Measurements from ENCODE around the gene MACF1. TPM values are rescaled to one million over a fixed set of nuclear protein-coding genes. Genes with fewer than 3 reads are reported as not detected.
"Not testable (repeated sequence)": the region's sequence is repeated elsewhere in the genome, so short reads cannot be mapped to it uniquely, and the experiment has no call there.

The MACF1 gene
- total RNA-seq, 2 donors from 2014 or later = 169 to 292 TPM

- Mint-ChIP-seq H3K4me1 (ENCODE audit: low read depth) (peaks cover 10% of the 10 kb centered on the region), H3K4me3 (no peak overlapping the region), H3K27ac (no peak overlapping the region), H3K27me3 (ENCODE audit: low read depth) (peaks cover 9% of the 10 kb centered on the region), H3K9me3 (no peaks in the 10 kb centered on the region), H3K36me3 (ENCODE audit: insufficient read depth in 2 of 2) (no peaks in the 10 kb centered on the region)
- ATAC-seq (replicated peaks in 1 of 2) = no peak
- no peak for DNase-seq
These were observed 302.9 kb downstream of the MACF1 start for GRCh38 chr1:39507230-39507928.

DNA sequence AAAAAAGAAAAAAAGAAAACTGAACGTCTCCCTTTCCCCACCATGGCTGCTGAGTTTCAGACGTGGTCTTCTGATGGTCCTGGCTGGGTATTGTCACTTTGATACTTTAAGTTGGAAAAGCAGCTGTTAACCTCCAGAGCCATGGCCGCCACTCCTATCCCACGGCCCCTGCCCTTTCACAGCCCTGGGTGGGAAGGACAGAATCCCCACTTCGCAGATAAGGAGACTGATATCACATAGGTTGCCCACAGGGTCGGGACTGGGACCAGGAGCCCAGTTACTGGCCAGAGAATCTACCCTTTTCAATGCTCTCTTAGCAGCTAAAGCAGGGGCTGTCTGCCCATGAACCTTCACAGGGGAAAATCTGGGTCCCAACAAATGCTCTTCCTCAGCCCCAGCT is 303.8 kb downstream of the MACF1 start:
- Mint-ChIP-seq H3K27ac (no peak overlapping the region), H3K27me3 (ENCODE audit: low read depth) (peaks cover 9% of the 10 kb centered on the region), H3K4me3 (no peak overlapping the region), H3K4me1 (ENCODE audit: low read depth) (peaks cover 10% of the 10 kb centered on the region), H3K36me3 (ENCODE audit: insufficient read depth in 2 of 2) (no peaks in the 10 kb centered on the region), H3K9me3 (no peaks in the 10 kb centered on the region)
- ATAC-seq (replicated peaks in 1 of 2) (no peak), DNase-seq (no peak)

DNA sequence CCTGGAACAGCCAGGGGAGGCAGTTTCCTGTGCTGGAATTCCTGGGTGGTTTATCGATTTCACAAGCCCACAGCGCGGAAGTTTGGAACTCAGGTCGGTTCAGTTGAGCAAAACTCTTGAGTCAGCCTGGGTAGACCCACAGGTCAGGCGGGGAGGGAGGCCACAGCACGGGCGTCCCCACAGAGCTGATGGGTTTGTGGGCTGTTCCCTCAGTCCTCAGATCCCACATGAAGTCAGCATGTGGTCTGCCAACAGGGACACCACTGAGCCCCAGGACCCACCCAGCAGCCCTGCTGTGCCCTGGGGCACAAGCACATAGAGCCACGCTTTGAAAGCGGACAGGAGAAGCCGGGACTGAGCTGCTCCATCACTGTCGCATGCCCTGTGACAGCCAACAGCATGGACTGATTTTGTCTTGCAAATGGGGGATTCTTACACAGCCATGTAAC is 304.4 kb downstream of the MACF1 start:
- peak in 1 of 2 donors; percentile 19 for DNase-seq
- H3K27me3 Mint-ChIP-seq (ENCODE audit: low read depth) = peaks cover 9% of the 10 kb centered on the region
- H3K27ac Mint-ChIP-seq = no peak overlapping the region
- H3K9me3 Mint-ChIP-seq = no peaks in the 10 kb centered on the region
- ATAC-seq (replicated peaks in 1 of 2) = peak; percentile 10 to 16
- H3K4me3 Mint-ChIP-seq = peak overlapping the region in 1 of 2 donors; percentile 79
- H3K36me3 Mint-ChIP-seq (ENCODE audit: insufficient read depth in 2 of 2) = no peaks in the 10 kb centered on the region
- H3K4me1 Mint-ChIP-seq (ENCODE audit: low read depth) = peaks cover 10% of the 10 kb centered on the region

- Mint-ChIP-seq H3K4me1 (ENCODE audit: low read depth) (peaks cover 10% of the 10 kb centered on the region), H3K36me3 (ENCODE audit: insufficient read depth in 2 of 2) (no peaks in the 10 kb centered on the region), H3K27me3 (ENCODE audit: low read depth) (peaks cover 9% of the 10 kb centered on the region), H3K4me3 (peak overlapping the region; percentile 48 to 79), H3K27ac (no peak overlapping the region), H3K9me3 (no peaks in the 10 kb centered on the region)
- DNase-seq (peak in 1 of 2 donors; percentile 40), ATAC-seq (replicated peaks in 1 of 2) (peak in 1 of 2 donors; percentile 63)
These were observed 305.0 kb downstream of the MACF1 start for GRCh38 chr1:39509360-39510009.

GRCh38 chr1:39510570-39511186 is 306.2 kb downstream of the MACF1 start:
- not testable (repeated sequence) for DNase-seq; H3K36me3 Mint-ChIP-seq (ENCODE audit: insufficient read depth in 2 of 2); H3K9me3 Mint-ChIP-seq; H3K27ac Mint-ChIP-seq; H3K4me3 Mint-ChIP-seq; H3K27me3 Mint-ChIP-seq (ENCODE audit: low read depth); ATAC-seq (replicated peaks in 1 of 2)
- H3K4me1 Mint-ChIP-seq (ENCODE audit: low read depth) = peaks cover 10% of the 10 kb centered on the region

GRCh38 chr1:39511477-39511876 is 307.0 kb downstream of the MACF1 start:
- not testable (repeated sequence) for H3K27me3 Mint-ChIP-seq (ENCODE audit: low read depth); ATAC-seq (replicated peaks in 1 of 2); H3K9me3 Mint-ChIP-seq; H3K27ac Mint-ChIP-seq; DNase-seq; H3K36me3 Mint-ChIP-seq (ENCODE audit: insufficient read depth in 2 of 2); H3K4me3 Mint-ChIP-seq
- peaks cover 10% of the 10 kb centered on the region for H3K4me1 Mint-ChIP-seq (ENCODE audit: low read depth)

- not testable (repeated sequence) for H3K36me3 Mint-ChIP-seq (ENCODE audit: insufficient read depth in 2 of 2); H3K9me3 Mint-ChIP-seq; H3K4me3 Mint-ChIP-seq; H3K27me3 Mint-ChIP-seq (ENCODE audit: low read depth); H3K27ac Mint-ChIP-seq; DNase-seq
- ATAC-seq (replicated peaks in 1 of 2) = peak; percentile 56 to 76
- peaks cover 10% of the 10 kb centered on the region for H3K4me1 Mint-ChIP-seq (ENCODE audit: low read depth)
These were observed 307.8 kb downstream of the MACF1 start for GRCh38 chr1:39512234-39512847.

DNA sequence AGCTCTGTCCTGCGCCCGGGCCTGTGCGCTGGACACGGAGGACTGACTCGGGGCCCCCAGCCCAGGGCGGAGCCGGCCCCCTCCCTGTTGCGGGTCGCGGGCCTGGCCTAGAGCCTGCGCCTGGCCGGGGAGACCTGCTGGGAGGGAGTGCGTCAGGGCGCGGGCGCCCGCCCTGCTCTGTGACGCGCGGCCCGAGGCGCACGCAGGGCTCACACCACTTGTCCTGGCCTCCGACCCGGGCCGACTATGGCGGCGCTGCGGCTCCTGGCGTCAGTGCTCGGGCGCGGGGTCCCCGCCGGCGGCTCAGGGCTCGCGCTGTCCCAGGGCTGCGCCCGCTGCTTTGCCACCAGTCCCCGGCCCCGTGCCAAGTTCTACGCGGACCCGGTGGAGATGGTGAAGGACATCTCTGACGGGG is 310.2 kb downstream of the MACF1 start:
- ATAC-seq (replicated peaks in 1 of 2) = peak; percentile 58 to 60
- H3K4me3 Mint-ChIP-seq; H3K27ac Mint-ChIP-seq; H3K27me3 Mint-ChIP-seq (ENCODE audit: low read depth); H3K36me3 Mint-ChIP-seq (ENCODE audit: insufficient read depth in 2 of 2); H3K4me1 Mint-ChIP-seq (ENCODE audit: low read depth); H3K9me3 Mint-ChIP-seq; DNase-seq: not testable (repeated sequence)

- H3K4me1 Mint-ChIP-seq (ENCODE audit: low read depth); H3K36me3 Mint-ChIP-seq (ENCODE audit: insufficient read depth in 2 of 2); H3K9me3 Mint-ChIP-seq; H3K27me3 Mint-ChIP-seq (ENCODE audit: low read depth); H3K27ac Mint-ChIP-seq: not testable (repeated sequence)
- peak in 1 of 2 donors; percentile 19 for DNase-seq
- peak overlapping the region; percentile 76 to 85 for H3K4me3 Mint-ChIP-seq
- ATAC-seq (replicated peaks in 1 of 2) = peak; percentile 38 to 59
These were observed 310.9 kb downstream of the MACF1 start for GRCh38 chr1:39515131-39516086.

DNA sequence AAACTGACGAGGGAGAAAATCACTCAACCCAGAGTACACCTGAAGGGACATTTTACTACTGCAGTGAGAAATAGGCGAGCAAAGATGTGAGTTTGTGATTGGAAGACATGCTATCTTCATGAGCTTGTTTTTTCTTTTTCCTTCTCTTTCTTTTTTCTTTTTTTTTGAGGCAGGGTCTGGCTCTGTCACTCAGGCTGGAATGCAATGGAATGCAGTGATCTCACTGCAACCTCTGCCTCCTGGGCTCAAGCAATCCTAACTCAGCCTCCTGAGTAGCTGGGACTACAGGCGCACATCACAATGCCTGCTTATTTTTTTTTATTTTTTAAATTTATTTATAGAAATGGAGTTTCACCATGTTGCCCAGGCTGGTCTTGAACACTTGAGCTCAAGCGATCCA is 312.3 kb downstream of the MACF1 start:
- not testable (repeated sequence) for H3K9me3 Mint-ChIP-seq; H3K36me3 Mint-ChIP-seq (ENCODE audit: insufficient read depth in 2 of 2); H3K4me3 Mint-ChIP-seq; H3K27ac Mint-ChIP-seq; H3K27me3 Mint-ChIP-seq (ENCODE audit: low read depth); H3K4me1 Mint-ChIP-seq (ENCODE audit: low read depth); ATAC-seq (replicated peaks in 1 of 2); DNase-seq

- not testable (repeated sequence) for H3K36me3 Mint-ChIP-seq (ENCODE audit: insufficient read depth in 2 of 2); DNase-seq; H3K9me3 Mint-ChIP-seq; ATAC-seq (replicated peaks in 1 of 2); H3K27me3 Mint-ChIP-seq (ENCODE audit: low read depth); H3K4me1 Mint-ChIP-seq (ENCODE audit: low read depth); H3K4me3 Mint-ChIP-seq; H3K27ac Mint-ChIP-seq
These were observed 313.4 kb downstream of the MACF1 start for GRCh38 chr1:39517936-39518335.

GRCh38 chr1:39519376-39519775 is 314.9 kb downstream of the MACF1 start:
- DNase-seq; ATAC-seq (replicated peaks in 1 of 2); H3K27ac Mint-ChIP-seq; H3K36me3 Mint-ChIP-seq (ENCODE audit: insufficient read depth in 2 of 2); H3K4me1 Mint-ChIP-seq (ENCODE audit: low read depth); H3K27me3 Mint-ChIP-seq (ENCODE audit: low read depth); H3K4me3 Mint-ChIP-seq; H3K9me3 Mint-ChIP-seq: not testable (repeated sequence)
